ENCODE measurements around the gene SVIL.
"Not testable (repeated sequence)": the region's sequence is repeated elsewhere in the genome, so short reads cannot be mapped to it uniquely, and the experiment has no call there.

SVIL gene

GRCh38 chr10:29619241-29619669 lies 15.5 kb downstream of the SVIL start:
- DNase-seq = peak; percentile 65

GRCh38 chr10:29618341-29619171 lies 16.2 kb downstream of the SVIL start:
- DNase-seq = no peak

- no peak for DNase-seq
Measured at GRCh38 chr10:29617880-29618340, 16.9 kb downstream of the SVIL start.

GRCh38 chr10:29616542-29616941 lies 18.2 kb downstream of the SVIL start:
- no peak for DNase-seq

GRCh38 chr10:29615195-29615594 lies 19.6 kb downstream of the SVIL start:
- DNase-seq = no peak

GRCh38 chr10:29614289-29614688 lies 20.5 kb downstream of the SVIL start:
- DNase-seq = not testable (repeated sequence)

GRCh38 chr10:29613791-29614190 lies 21.0 kb downstream of the SVIL start:
- DNase-seq = no peak

- no peak for DNase-seq
Measured at GRCh38 chr10:29613196-29613595, 21.6 kb downstream of the SVIL start.

GRCh38 chr10:29612657-29613056 lies 22.1 kb downstream of the SVIL start:
- no peak for DNase-seq

GRCh38 chr10:29611781-29612381 lies 22.9 kb downstream of the SVIL start:
- DNase-seq = no peak

- DNase-seq = no peak
Measured at GRCh38 chr10:29610876-29611647, 23.7 kb downstream of the SVIL start.

GRCh38 chr10:29610331-29610730 lies 24.4 kb downstream of the SVIL start:
- DNase-seq = not testable (repeated sequence)

- no peak for DNase-seq
Measured at GRCh38 chr10:29609696-29610095, 25.1 kb downstream of the SVIL start.

- DNase-seq = no peak
Measured at GRCh38 chr10:29608476-29609301, 26.1 kb downstream of the SVIL start.

- DNase-seq = no peak
Measured at GRCh38 chr10:29608062-29608461, 26.7 kb downstream of the SVIL start.

- DNase-seq = no peak
Measured at GRCh38 chr10:29607576-29607975, 27.2 kb downstream of the SVIL start.

GRCh38 chr10:29606693-29607092 lies 28.1 kb downstream of the SVIL start:
- not testable (repeated sequence) for DNase-seq

- no peak for DNase-seq
Measured at GRCh38 chr10:29604291-29604825, 30.4 kb downstream of the SVIL start.

- no peak for DNase-seq
Measured at GRCh38 chr10:29603223-29603896, 31.4 kb downstream of the SVIL start.

- DNase-seq = no peak
Measured at GRCh38 chr10:29600821-29601220, 34.0 kb downstream of the SVIL start.

- DNase-seq = no peak
Measured at GRCh38 chr10:29600067-29600466, 34.7 kb downstream of the SVIL start.

GRCh38 chr10:29598851-29599311 lies 35.9 kb downstream of the SVIL start:
- DNase-seq = no peak
